ENCODE results near the gene NUDT22.

NUDT22 gene

GRCh38 chr11:64276653-64277431 is 50.8 kb downstream of the NUDT22 start:
- no peak overlapping the region for H3K4me3 ChIP-seq (ENCODE audit: low read depth, low read length)
- DNase-seq (ENCODE audit: low read depth): no peak
- no peak for TF ChIP-seq CTCF (IDR thresholded peaks at IDR 0.05; ENCODE audit: control insufficient read depth, extremely low read depth, insufficient read depth)

- H3K4me3 ChIP-seq (ENCODE audit: low read depth, low read length): no peak overlapping the region
- no peak for DNase-seq (ENCODE audit: low read depth)
- TF ChIP-seq CTCF (IDR thresholded peaks at IDR 0.05; ENCODE audit: control insufficient read depth, extremely low read depth, insufficient read depth): no peak
Measured at GRCh38 chr11:64278576-64279190, 52.6 kb downstream of the NUDT22 start.

All from LNCaP clone FGC (cell line).